H9 (cell line): Measurements from ENCODE around the gene TNPO2. TPM values are rescaled to one million over a fixed set of nuclear protein-coding genes. Genes with fewer than 3 reads are reported as not detected.

Experiments used
- DNase-seq: peaks from one replicate; pipeline ENCODE4 v3.0.0-alpha.2; 2017
- H2AFZ ChIP-seq: one replicate; pipeline ENCODE4 v1.6.1; 2013; ENCODE audit warnings: mild to moderate bottlenecking, low read length, control low read depth, moderate library complexity
- H2AK5ac ChIP-seq: 2 replicates; pipeline ENCODE4 v1.6.1; 2013; ENCODE audit warnings: low read length, control low read depth, mixed read lengths; ENCODE audit not compliant: insufficient read length
- H2BK120ac ChIP-seq: one replicate; pipeline ENCODE4 v1.6.1; 2013; ENCODE audit warnings: low read depth, mild to moderate bottlenecking, low read length, control low read depth, inconsistent platforms; ENCODE audit not compliant: poor library complexity, severe bottlenecking
- H2BK12ac ChIP-seq: 2 replicates; pipeline ENCODE4 v1.6.1; 2013; ENCODE audit warnings: low read length, control low read depth, mixed read lengths, low read depth; ENCODE audit not compliant: insufficient read length
- H2BK15ac ChIP-seq: 2 replicates; pipeline ENCODE4 v1.6.1; 2013; ENCODE audit warnings: low read depth, low read length, control low read depth
- H2BK20ac ChIP-seq: one replicate; pipeline ENCODE4 v1.6.1; 2013; ENCODE audit warnings: low read depth, mild to moderate bottlenecking, low read length, control low read depth, inconsistent platforms; ENCODE audit not compliant: poor library complexity, severe bottlenecking
- H2BK5ac ChIP-seq: 2 replicates; pipeline ENCODE4 v1.6.1; 2013; ENCODE audit warnings: low read length, control low read depth, mixed read lengths; ENCODE audit not compliant: insufficient read length
- H3K14ac ChIP-seq: 2 replicates; pipeline ENCODE4 v1.6.1; 2013; ENCODE audit warnings: low read length, control low read depth; ENCODE audit not compliant: insufficient read depth
- H3K18ac ChIP-seq: 2 replicates; pipeline ENCODE4 v1.6.1; 2013; ENCODE audit warnings: low read depth, mild to moderate bottlenecking, mixed read lengths, low read length, control low read depth; ENCODE audit not compliant: insufficient read length
- H3K23ac ChIP-seq: 2 replicates; pipeline ENCODE4 v1.6.1; 2013; ENCODE audit warnings: low read length, control low read depth, mixed read lengths, low read depth; ENCODE audit not compliant: insufficient read length
- H3K23me2 ChIP-seq: 2 replicates; pipeline ENCODE4 v1.6.1; 2013; ENCODE audit warnings: low read depth, mild to moderate bottlenecking, mixed read lengths, low read length, control low read depth; ENCODE audit not compliant: insufficient read length, poor library complexity, severe bottlenecking
- H3K27ac ChIP-seq: 2 replicates; pipeline ENCODE4 v1.5.1; 2013; ENCODE audit warnings: low read length, control low read depth, mixed read lengths, low read depth; ENCODE audit not compliant: insufficient read length
- H3K27me3 ChIP-seq: 2 replicates; pipeline ENCODE4 v1.6.1; 2013; ENCODE audit warnings: low read length, control low read depth, inconsistent platforms; ENCODE audit not compliant: insufficient read depth
- H3K4ac ChIP-seq: 2 replicates; pipeline ENCODE4 v1.6.1; 2013; ENCODE audit warnings: low read depth, mild to moderate bottlenecking, control low read depth, inconsistent platforms, low read length, moderate library complexity
- H3K4me1 ChIP-seq: 2 replicates; pipeline ENCODE4 v1.6.1; 2013; ENCODE audit warnings: low read length, control low read depth, inconsistent platforms; ENCODE audit not compliant: insufficient read depth
- H3K4me2 ChIP-seq: 2 replicates; pipeline ENCODE4 v1.6.1; 2013; ENCODE audit warnings: low read length, control low read depth, mixed read lengths; ENCODE audit not compliant: insufficient read length, insufficient read depth
- H3K56ac ChIP-seq: 2 replicates; pipeline ENCODE4 v1.6.1; 2013; ENCODE audit warnings: low read depth, mild to moderate bottlenecking, mixed read lengths, low read length, control low read depth; ENCODE audit not compliant: insufficient read length
- H3K79me1 ChIP-seq: 2 replicates; pipeline ENCODE4 v1.6.1; 2013; ENCODE audit warnings: low read depth, mild to moderate bottlenecking, moderate library complexity, low read length, control low read depth, inconsistent platforms; ENCODE audit not compliant: insufficient read depth, poor library complexity, severe bottlenecking
- H3K79me2 ChIP-seq: 2 replicates; pipeline ENCODE4 v1.6.1; 2013; ENCODE audit warnings: low read length, control low read depth, inconsistent platforms; ENCODE audit not compliant: insufficient read depth
- H3K9ac ChIP-seq: 2 replicates; pipeline ENCODE4 v1.6.1; 2013; ENCODE audit warnings: low read length, control low read depth, mixed read lengths; ENCODE audit not compliant: insufficient read length; ENCODE audit errors: extremely low read depth
- H3K9me3 ChIP-seq: one replicate; pipeline ENCODE4 v1.6.1; 2013; ENCODE audit warnings: low read depth, low read length, inconsistent platforms; ENCODE audit not compliant: control insufficient read depth
- H3T11ph ChIP-seq: one replicate; pipeline ENCODE4 v1.6.1; 2013; ENCODE audit warnings: mild to moderate bottlenecking, low read length, control low read depth, inconsistent platforms
- H4K20me1 ChIP-seq: one replicate; pipeline ENCODE4 v1.6.1; 2013; ENCODE audit not compliant: control insufficient read depth, insufficient read length, insufficient read depth
- H4K5ac ChIP-seq: 2 replicates; pipeline ENCODE4 v1.6.1; 2013; ENCODE audit warnings: low read depth, mild to moderate bottlenecking, mixed read lengths, low read length, control low read depth; ENCODE audit not compliant: insufficient read length
- H4K8ac ChIP-seq: replicated peaks from 2 replicates; pipeline ENCODE4 v1.6.1; 2013; ENCODE audit warnings: low read length, control low read depth, mixed read lengths, low read depth; ENCODE audit not compliant: insufficient read length
- H4K91ac ChIP-seq: 2 replicates; pipeline ENCODE4 v1.6.1; 2013; ENCODE audit warnings: low read depth, mild to moderate bottlenecking, moderate library complexity, mixed read lengths, low read length, control low read depth; ENCODE audit not compliant: insufficient read length
- H3K27ac Mint-ChIP-seq, 3 experiments: 2 replicates in 2 of 3; 3 replicates in 1 of 3; pipeline ENCODE4 v1.8.0; 2020 to 2021; ENCODE audit warnings: mixed read lengths in 3 of 3, mild to moderate bottlenecking in 1 of 3, moderate library complexity in 1 of 3
- H3K27me3 Mint-ChIP-seq: 2 replicates; pipeline ENCODE4 v1.8.0; 2021; ENCODE audit warnings: low read depth, mild to moderate bottlenecking, moderate library complexity, mixed read lengths
- H3K36me3 Mint-ChIP-seq, 3 experiments: 2 replicates in 2 of 3; 3 replicates in 1 of 3; pipeline ENCODE4 v1.8.0; 2020 to 2021; ENCODE audit warnings: low read depth in 3 of 3, mixed read lengths in 3 of 3; ENCODE audit not compliant: insufficient read depth in 1 of 3
- H3K4me1 Mint-ChIP-seq, 2 experiments: 2 replicates each; pipeline ENCODE4 v1.8.0; 2020; ENCODE audit warnings: mixed read lengths in 2 of 2
- H3K4me3 Mint-ChIP-seq, 2 experiments: 2 replicates in 1 of 2; 3 replicates in 1 of 2; pipeline ENCODE4 v1.8.0; 2020 to 2021; ENCODE audit warnings: mild to moderate bottlenecking in 2 of 2, mixed read lengths in 2 of 2, moderate library complexity in 1 of 2
- H3K9me3 Mint-ChIP-seq, 2 experiments: 2 replicates in 1 of 2; 3 replicates in 1 of 2; pipeline ENCODE4 v1.8.0; 2020; ENCODE audit warnings: mild to moderate bottlenecking in 2 of 2, mixed read lengths in 2 of 2, moderate library complexity in 1 of 2
- WGBS: extraction: QIAGEN DNeasy Blood & Tissue Kit; methylation state at CpG from one replicate; pipeline ENCODE4 v1.1.7; 2013; ENCODE audit warnings: missing lambda C conversion rate, low lambda C conversion rate, mixed read lengths; ENCODE audit not compliant: insufficient read length; ENCODE audit errors: extremely low coverage; 5-methylcytosine and 5-hydroxymethylcytosine counted together
- total RNA-seq: library from RNA; stranded (reverse); gene quantifications from 2 replicates; pipeline ENCODE4 v1.2.1, GENCODE V29; 2021
- TF ChIP-seq, protein P1 (sequence below): fragments of 200-600 bp; sonication (generic); conservative IDR thresholded peaks from 3 replicates; pipeline ENCODE4 v1.8.0; 2021; ENCODE audit warnings: antibody characterized with exemption, mild to moderate bottlenecking

TNPO2 gene
- total RNA-seq, 1 experiment from 2014 or later: 159 TPM

- WGBS: no CpG with 5 or more reads among the region's 29 CpGs
- Mint-ChIP-seq H3K36me3 (peaks cover 59 to 90% (median 83%) of the 10 kb centered on the region in 3 experiments), H3K27ac (0 out of 7 replicates have a peak overlapping the region, but pooled peaks of 1 of the 3 experiments have one; percentile 35), H3K27me3 (no peaks in the 10 kb centered on the region; the same call in 1 of the 2 replicates), H3K4me3 (no peak overlapping the region), H3K4me1 (peaks cover 7 to 14% of the 10 kb centered on the region in 2 experiments), H3K9me3 (no peaks in the 10 kb centered on the region; a peak in 1 of 5 replicates)
- no peaks in the 10 kb centered on the region for H3K9me3 ChIP-seq
- H3K9ac ChIP-seq: no peak overlapping the region
- H2BK120ac ChIP-seq: no peak overlapping the region
- no peak overlapping the region for H3K56ac ChIP-seq
- TF ChIP-seq, protein P1, sequence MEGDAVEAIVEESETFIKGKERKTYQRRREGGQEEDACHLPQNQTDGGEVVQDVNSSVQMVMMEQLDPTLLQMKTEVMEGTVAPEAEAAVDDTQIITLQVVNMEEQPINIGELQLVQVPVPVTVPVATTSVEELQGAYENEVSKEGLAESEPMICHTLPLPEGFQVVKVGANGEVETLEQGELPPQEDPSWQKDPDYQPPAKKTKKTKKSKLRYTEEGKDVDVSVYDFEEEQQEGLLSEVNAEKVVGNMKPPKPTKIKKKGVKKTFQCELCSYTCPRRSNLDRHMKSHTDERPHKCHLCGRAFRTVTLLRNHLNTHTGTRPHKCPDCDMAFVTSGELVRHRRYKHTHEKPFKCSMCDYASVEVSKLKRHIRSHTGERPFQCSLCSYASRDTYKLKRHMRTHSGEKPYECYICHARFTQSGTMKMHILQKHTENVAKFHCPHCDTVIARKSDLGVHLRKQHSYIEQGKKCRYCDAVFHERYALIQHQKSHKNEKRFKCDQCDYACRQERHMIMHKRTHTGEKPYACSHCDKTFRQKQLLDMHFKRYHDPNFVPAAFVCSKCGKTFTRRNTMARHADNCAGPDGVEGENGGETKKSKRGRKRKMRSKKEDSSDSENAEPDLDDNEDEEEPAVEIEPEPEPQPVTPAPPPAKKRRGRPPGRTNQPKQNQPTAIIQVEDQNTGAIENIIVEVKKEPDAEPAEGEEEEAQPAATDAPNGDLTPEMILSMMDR: no peak
- no peak overlapping the region for H4K91ac ChIP-seq
- H4K8ac ChIP-seq: no peak overlapping the region
- H3K27me3 ChIP-seq: no peaks in the 10 kb centered on the region
- H3K23ac ChIP-seq: no peak overlapping the region
- no peak overlapping the region for H2BK15ac ChIP-seq
- H2BK5ac ChIP-seq: no peak overlapping the region
- no peaks in the 10 kb centered on the region for H4K20me1 ChIP-seq
- H3K4me1 ChIP-seq: no peaks in the 10 kb centered on the region
- no peak overlapping the region for H2AFZ ChIP-seq
- no peaks in the 10 kb centered on the region for H3K79me1 ChIP-seq
- H3K79me2 ChIP-seq: no peaks in the 10 kb centered on the region
- H3T11ph ChIP-seq: no peak overlapping the region
- no peak overlapping the region for H2BK20ac ChIP-seq
- H3K14ac ChIP-seq: no peak overlapping the region
- no peak overlapping the region for H3K4ac ChIP-seq
- DNase-seq: no peak
- no peak overlapping the region for H3K27ac ChIP-seq
- H4K5ac ChIP-seq: no peak overlapping the region
- H2BK12ac ChIP-seq: no peak overlapping the region
- no peak overlapping the region for H2AK5ac ChIP-seq
- H3K23me2 ChIP-seq: no peaks in the 10 kb centered on the region
- no peak overlapping the region for H3K18ac ChIP-seq
- H3K4me2 ChIP-seq: no peak overlapping the region
Observed at GRCh38 chr19:12705654-12706331, 17.9 kb downstream of the TNPO2 start.
